ENCODE data around the gene ST3GAL4.

- TF ChIP-seq EP300 (IDR thresholded peaks at IDR 0.05) (no peak), POLR2AphosphoS5 (IDR thresholded peaks at IDR 0.05) (no peak), POLR2A (IDR thresholded peaks at IDR 0.05) (no peak)
- TF ChIP-seq, protein P1, sequence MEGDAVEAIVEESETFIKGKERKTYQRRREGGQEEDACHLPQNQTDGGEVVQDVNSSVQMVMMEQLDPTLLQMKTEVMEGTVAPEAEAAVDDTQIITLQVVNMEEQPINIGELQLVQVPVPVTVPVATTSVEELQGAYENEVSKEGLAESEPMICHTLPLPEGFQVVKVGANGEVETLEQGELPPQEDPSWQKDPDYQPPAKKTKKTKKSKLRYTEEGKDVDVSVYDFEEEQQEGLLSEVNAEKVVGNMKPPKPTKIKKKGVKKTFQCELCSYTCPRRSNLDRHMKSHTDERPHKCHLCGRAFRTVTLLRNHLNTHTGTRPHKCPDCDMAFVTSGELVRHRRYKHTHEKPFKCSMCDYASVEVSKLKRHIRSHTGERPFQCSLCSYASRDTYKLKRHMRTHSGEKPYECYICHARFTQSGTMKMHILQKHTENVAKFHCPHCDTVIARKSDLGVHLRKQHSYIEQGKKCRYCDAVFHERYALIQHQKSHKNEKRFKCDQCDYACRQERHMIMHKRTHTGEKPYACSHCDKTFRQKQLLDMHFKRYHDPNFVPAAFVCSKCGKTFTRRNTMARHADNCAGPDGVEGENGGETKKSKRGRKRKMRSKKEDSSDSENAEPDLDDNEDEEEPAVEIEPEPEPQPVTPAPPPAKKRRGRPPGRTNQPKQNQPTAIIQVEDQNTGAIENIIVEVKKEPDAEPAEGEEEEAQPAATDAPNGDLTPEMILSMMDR (IDR thresholded peaks at IDR 0.05): no peak
Measured at GRCh38 chr11:126432065-126432461, 76.6 kb downstream of the ST3GAL4 start.
